GM18909 (cell line): ENCODE data around the gene DHRS12.

ENCODE experiments used
- ATAC-seq: cut with Tn5 transposase; IDR thresholded peaks from one replicate; pipeline ENCODE4 v1.9.1; 2021; ENCODE audit warnings: mild to moderate bottlenecking; ENCODE audit not compliant: unreplicated experiment, poor library complexity

DHRS12 gene

DNA sequence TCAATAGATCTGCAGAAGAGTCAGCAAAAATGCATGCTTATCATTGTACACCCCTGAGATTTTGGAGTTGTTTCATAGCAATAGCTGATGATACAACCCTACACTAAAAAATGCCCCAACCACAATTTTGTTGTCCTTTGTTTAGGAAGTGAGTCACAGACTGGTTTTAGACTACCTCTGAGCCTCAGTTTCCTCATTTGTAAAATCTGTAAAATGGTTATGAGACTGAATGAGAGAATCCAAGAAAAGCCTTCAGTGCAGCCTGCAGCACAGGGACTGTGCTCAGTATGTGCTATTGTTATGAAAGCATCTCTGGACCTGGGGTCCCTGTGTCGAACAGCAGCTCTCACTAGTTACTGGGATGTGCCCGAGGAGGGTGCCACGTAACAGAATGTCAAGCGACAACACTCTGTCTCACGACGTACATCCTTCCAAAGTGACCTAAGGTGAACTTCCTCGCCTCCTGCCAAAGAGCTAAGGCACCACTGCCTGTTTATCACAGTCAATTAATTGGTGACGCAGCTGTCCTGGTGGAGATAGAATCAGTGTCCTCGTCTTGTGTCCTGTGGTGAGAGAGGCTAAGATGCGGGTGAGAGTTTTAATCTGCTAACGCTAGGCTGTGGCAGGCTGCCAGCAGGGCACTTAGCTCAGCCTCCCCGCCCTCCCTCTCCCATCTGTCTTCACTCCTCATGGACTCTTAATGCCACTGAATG is 18.1 kb downstream of the DHRS12 start:
- no peak for ATAC-seq

GRCh38 chr13:51784097-51784496 is 19.9 kb downstream of the DHRS12 start:
- no peak for ATAC-seq

DNA sequence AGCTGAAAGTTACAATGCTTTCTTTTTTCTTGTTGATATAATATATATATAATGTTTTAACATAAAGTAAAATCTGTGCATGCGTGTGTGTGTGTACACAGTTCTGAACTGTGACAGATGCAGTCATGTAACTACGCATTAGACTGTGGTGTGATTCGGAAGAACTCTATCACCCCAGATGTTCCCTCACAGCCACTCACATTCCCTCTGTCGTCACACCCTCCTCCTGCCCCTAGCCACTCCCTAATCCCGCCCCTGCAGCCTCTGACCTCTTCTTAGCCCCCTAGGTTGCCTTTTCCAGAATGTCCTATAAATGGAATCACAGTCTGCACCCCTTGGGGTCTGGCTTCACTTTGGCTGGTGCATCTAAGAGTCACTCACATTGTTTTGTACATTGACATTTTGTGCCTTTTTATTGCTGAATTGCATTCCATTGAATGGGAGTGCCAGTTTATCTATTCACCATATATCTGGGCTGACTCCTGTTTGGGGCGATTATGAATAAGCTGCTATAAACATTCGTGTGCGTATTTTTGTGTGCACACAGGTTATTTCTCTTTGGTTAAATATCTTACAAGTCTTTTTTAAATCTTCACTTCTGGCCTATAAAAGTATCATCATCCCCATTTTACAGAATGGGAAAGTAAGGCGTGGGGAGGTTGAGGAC is 20.4 kb downstream of the DHRS12 start:
- ATAC-seq = no peak

GRCh38 chr13:51782026-51782710 is 21.8 kb downstream of the DHRS12 start:
- ATAC-seq = no peak

GRCh38 chr13:51781246-51782022 is 22.5 kb downstream of the DHRS12 start:
- ATAC-seq = peak; percentile 72

DNA sequence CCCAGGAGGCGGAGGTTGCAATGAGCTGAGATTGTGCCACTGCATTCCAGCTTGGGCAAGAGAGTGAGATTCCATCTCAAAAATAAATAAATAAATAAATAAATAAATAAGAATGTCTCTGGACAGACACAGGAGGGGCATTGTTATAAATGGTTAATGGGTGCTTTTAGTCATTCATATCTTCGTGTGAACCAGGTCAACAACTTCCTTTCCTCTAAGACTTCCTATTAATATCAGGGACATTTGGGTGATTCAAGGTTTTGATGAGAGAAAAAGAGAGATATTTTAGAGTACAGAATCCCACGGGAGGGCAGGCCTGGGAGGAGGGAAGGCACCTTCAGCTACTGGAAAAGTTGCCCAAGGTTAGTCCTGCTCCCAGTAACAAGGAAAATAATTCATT is 23.9 kb downstream of the DHRS12 start:
- no peak for ATAC-seq

DNA sequence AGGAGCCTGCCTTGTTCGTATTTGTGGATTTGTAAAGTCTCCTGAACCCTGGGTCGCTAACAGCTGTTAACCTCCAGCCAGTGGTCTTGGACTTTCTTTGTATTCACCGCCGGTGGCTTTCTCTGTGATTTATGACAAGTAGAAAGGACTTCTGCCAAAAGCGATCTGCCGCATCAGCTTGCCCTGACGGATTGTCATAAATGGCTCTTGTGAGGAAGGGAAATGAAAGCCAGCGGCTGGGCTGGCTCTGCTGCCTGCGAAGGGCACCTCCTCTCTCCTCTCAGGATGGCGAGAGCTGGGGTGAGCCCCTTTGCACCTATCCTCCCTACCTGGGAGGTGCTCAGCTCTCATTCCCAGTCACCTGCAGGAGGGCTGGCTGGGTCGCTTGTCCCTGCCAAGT is 25.6 kb downstream of the DHRS12 start:
- ATAC-seq = no peak

- ATAC-seq = no peak
These were observed 26.0 kb downstream of the DHRS12 start for GRCh38 chr13:51777921-51778320.

DNA sequence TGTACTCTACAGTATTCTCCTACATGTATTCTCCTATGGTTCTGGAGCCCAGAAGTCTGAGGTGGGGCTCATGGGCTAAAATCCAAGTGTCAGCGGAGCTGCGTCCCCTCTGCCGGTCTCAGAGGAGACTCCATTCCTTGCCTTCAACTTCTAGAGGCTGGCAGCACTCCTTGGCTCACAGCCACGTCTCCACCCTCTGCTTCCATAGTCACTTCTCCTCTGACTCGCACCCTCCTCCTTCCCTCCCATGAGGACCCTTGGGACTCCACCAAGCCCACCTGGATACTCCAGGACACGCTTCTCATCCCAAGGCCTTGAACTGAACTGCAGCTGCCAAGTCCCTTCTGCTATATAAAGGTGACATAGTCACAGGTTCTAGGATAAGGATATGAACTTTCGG is 27.8 kb downstream of the DHRS12 start:
- no peak for ATAC-seq

DNA sequence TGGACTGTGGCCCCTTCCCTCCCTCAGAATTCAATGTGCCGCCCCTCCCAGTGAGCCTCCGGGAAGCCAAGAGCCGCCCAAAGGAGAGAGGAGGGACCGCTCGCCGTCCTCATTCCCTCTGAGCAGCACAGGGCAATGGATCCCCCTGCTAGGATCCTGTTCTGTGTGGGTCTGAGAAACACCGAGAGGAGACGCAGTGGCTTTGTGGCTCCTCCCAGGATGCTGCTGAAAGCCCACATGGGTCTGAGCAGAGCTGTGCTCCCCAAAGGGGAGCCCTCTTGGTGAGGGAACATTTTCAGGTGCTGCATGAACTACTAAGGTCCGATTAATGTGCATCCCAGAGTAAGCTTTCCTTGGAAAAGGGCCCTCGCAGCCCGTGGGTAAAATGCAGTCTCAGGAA is 30.4 kb downstream of the DHRS12 start:
- no peak for ATAC-seq

DNA sequence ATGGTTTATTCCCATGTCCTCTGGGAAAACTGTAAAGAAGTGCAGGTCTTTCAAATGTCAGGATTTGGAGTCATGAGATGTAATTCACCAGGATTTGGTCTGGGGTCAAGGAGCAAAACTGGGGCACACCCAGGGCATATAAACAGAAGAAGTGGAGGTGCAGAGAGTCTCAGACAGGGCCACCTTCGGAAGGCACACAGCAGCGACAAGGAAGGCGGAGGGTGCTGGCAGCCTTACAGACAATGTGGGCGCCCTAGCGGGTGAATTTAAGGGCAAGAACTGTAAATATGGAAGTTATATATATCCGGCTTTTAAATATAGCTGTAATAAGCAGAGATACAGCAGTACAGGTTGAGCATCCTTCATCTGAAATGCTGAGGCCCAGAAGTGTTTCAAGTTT is 31.2 kb downstream of the DHRS12 start:
- ATAC-seq = no peak

GRCh38 chr13:51772105-51772455 is 31.9 kb downstream of the DHRS12 start:
- ATAC-seq = no peak

GRCh38 chr13:51771418-51772104 is 32.4 kb downstream of the DHRS12 start:
- ATAC-seq = no peak

DNA sequence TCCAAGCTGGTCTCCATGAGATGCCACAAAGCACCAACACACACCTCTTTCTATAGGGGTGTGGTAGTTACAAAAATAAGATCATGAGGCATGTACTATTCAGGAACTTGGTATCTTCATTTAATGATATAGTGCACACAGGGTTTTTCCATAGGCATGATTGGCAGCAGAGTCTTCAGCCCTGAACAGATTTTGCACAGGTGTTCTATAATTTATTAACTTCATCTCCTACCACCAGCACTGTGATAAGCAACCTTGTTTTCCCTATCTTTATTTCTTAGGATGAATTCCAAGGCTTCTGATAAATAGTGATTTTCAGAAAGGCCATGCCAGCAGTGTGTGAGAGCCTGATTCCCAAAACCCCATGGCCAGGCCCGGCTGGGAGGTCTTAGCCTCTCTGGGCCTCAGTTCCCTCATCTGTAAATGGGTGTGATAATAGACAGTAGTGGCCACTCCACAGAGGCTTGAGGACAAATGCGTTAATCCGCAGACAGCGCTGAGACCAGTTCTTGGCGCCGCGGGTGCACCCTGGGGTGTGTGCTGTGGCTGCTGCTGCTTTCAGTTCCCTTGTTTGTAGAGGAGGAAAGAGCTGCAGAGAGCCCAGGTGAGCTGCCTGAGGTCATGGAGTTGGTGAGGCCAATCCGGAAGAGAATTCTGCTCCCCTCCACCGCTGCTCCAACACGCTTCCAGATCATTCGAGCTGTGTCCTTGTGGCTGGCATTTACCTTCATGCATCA is 33.1 kb downstream of the DHRS12 start:
- no peak for ATAC-seq

GRCh38 chr13:51770160-51770559 is 33.8 kb downstream of the DHRS12 start:
- no peak for ATAC-seq

DNA sequence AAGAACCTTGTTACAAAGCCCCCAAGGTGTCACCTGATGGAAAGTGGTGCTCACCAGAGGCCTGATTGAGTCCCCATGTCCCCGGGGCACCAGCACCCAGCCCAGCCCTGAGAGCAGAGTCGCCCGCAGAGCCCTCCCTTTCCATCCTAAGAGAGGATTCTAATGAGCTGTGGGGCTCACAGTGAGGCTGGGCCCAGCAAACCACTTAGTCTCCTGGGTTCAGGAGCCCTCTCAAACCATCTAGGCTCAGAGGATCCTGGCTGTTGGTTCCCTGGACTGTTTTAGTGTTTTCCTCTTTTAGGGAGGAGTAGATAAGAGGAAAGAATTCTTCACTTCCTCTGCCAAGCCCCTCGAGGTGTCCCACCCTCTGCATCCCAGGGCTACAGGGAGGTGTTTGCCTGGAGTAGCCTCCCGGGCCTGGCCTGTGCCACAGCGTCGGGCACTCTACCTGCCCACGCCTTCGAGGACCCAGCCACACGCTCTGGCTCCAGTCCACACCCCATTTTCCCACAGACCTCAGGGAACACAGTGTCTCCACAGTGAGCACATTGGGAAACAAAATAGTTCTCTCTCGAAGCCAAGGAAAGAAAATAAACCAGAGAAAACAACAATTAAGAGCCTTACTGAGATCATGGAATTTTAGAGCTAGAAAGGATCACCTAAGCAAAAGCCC is 34.4 kb downstream of the DHRS12 start:
- no peak for ATAC-seq

DNA sequence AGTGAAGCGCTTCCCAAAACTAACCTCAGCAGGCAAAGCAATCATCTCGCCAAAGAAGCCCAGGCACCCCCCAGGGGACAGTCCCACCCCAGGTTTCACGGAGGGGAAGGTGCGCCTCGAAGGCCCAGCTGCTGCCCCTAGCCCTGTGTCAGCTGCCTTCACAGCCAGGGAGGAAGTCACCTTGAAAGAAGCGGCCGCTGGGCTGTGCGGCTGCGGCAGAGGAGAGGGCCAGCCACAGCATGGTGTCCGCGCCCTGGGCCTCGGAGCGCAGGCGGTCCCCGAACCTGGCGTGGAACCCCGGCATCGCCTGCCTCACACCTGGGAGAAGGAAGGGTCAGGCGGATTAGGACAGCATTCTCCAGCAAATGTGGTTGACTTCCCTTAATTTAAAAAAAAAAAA is 35.0 kb downstream of the DHRS12 start:
- no peak for ATAC-seq

DNA sequence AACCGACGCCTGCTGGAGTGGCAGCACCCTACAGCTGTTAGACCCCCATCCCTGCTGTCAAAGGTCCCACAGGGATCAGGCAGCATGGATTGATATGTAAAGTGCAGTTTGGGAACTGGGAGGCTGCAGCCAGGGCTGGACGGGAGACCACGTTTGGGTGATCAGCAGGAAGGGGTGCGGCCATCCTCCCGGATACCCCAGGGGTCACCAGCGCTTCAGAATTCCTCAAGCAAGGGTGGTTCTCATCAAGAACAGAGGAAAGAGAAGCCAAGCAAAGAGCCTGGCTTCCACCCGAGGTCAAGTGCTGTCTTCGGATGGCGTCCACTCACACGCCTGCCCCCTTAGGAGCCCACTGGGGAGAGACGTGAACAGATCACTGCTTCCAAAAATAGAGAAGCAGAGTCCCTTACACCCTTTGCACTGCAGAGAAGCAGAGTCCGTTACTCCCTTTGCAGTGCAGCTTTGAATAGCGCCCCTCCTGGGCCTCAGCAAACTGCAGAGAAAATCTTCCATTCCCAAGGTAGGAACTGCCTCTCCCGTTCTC is 35.5 kb downstream of the DHRS12 start:
- ATAC-seq = no peak

- ATAC-seq = no peak
These were observed 36.9 kb downstream of the DHRS12 start for GRCh38 chr13:51767100-51767499.
